OCI-LY1 (cell line): ENCODE measurements around the gene LIX1L.

ENCODE experiments used
- H2AFZ ChIP-seq: fragments of 200-600 bp; sonication (generic), shearing (Covaris generic); 2 replicates; pipeline ENCODE4 v1.6.0; 2014; ENCODE audit warnings: antibody characterized with exemption, mild to moderate bottlenecking, low read length
- H3F3A ChIP-seq: fragments of 200-600 bp; sonication (generic), shearing (Covaris generic); 2 replicates; pipeline ENCODE4 v1.6.0; 2014; ENCODE audit warnings: mild to moderate bottlenecking, antibody characterized with exemption, low read length, moderate library complexity; ENCODE audit not compliant: insufficient read depth
- H3K27ac ChIP-seq: fragments of 200-600 bp; sonication (generic); 2 replicates; pipeline ENCODE4 v1.5.1; 2014; ENCODE audit warnings: low read length, mixed run types, mild to moderate bottlenecking, low read depth; ENCODE audit not compliant: poor library complexity, severe bottlenecking
- H3K27me3 ChIP-seq: fragments of 200-600 bp; sonication (generic); 2 replicates; pipeline ENCODE4 v1.6.0; 2014; ENCODE audit warnings: antibody characterized with exemption, mild to moderate bottlenecking, low read length, moderate library complexity; ENCODE audit not compliant: insufficient read depth
- H3K36me3 ChIP-seq: fragments of 200-600 bp; sonication (generic); 2 replicates; pipeline ENCODE4 v1.6.1; 2014; ENCODE audit warnings: mild to moderate bottlenecking, antibody characterized with exemption, low read length, moderate library complexity, mixed read lengths; ENCODE audit not compliant: insufficient read depth
- H3K4me1 ChIP-seq: fragments of 200-600 bp; sonication (generic); 2 replicates; pipeline ENCODE4 v1.5.1; 2014; ENCODE audit warnings: mild to moderate bottlenecking, low read length, moderate library complexity; ENCODE audit not compliant: insufficient read depth, severe bottlenecking
- H3K4me2 ChIP-seq: fragments of 200-600 bp; sonication (generic), shearing (Covaris generic); 2 replicates; pipeline ENCODE4 v1.6.1; 2014; ENCODE audit warnings: low read length
- H3K4me3 ChIP-seq: fragments of 200-600 bp; sonication (generic); 2 replicates; pipeline ENCODE4 v1.5.1; 2014; ENCODE audit warnings: low read length, low read depth, mild to moderate bottlenecking, mixed read lengths; ENCODE audit not compliant: poor library complexity, severe bottlenecking
- H3K79me2 ChIP-seq: fragments of 200-600 bp; shearing (Covaris generic); 2 replicates; pipeline ENCODE4 v1.6.1; 2016; ENCODE audit warnings: mixed run types, low read length, mixed read lengths; ENCODE audit not compliant: insufficient read depth
- H3K9ac ChIP-seq: fragments of 200-600 bp; sonication (generic), shearing (Covaris generic); 2 replicates; pipeline ENCODE4 v1.6.1; 2014; ENCODE audit warnings: mild to moderate bottlenecking, low read length, mixed read lengths
- H3K9me2 ChIP-seq: fragments of 200-600 bp; sonication (generic), shearing (Covaris generic); 2 replicates; pipeline ENCODE4 v1.6.1; 2014; ENCODE audit warnings: low read depth, mild to moderate bottlenecking, low read length, mixed read lengths
- H3K9me3 ChIP-seq: fragments of 200-600 bp; shearing (Covaris generic); 2 replicates; pipeline ENCODE4 v1.6.1; 2014; ENCODE audit warnings: low read length, mixed read lengths
- H4K20me1 ChIP-seq: fragments of 200-600 bp; sonication (generic), shearing (Covaris generic); 2 replicates; pipeline ENCODE4 v1.6.0; 2016; ENCODE audit warnings: mild to moderate bottlenecking, low read length; ENCODE audit not compliant: insufficient read depth
- EZH2 ChIP-seq: fragments of 200-600 bp; sonication (generic), shearing (Covaris generic); IDR thresholded peaks from 2 replicates; pipeline ENCODE4 v1.8.0; 2017; ENCODE audit warnings: borderline replicate concordance, mixed run types, mild to moderate bottlenecking, antibody characterized with exemption, low read length, moderate library complexity, mixed read lengths
- TF ChIP-seq, protein P1 (sequence below): fragments of 200-600 bp; sonication (generic), shearing (Covaris generic); IDR thresholded peaks from 2 replicates; pipeline ENCODE4 v1.5.1; 2017; ENCODE audit warnings: mild to moderate bottlenecking, antibody characterized with exemption, low read length, moderate library complexity, mixed read lengths

Gene LIX1L

GRCh38 chr1:145993618-145994390 is 36.0 kb upstream of the LIX1L start:
- Histone ChIP-seq H3K4me2 (peak overlapping the region; percentile 89), H3K4me1 (peaks cover 54% of the 10 kb centered on the region), H3K36me3 (peaks cover 40% of the 10 kb centered on the region), H3K4me3 (peak overlapping the region; percentile 99), H3K27me3 (no peaks in the 10 kb centered on the region), H2AFZ (no peak overlapping the region), H3K79me2 (peaks cover 27% of the 10 kb centered on the region), H3K9ac (peak overlapping the region; percentile 98; the same call in 1 of the 2 replicates), H4K20me1 (no peaks in the 10 kb centered on the region), H3K9me3 (no peaks in the 10 kb centered on the region), H3F3A (peaks cover 29% of the 10 kb centered on the region), H3K9me2 (no peaks in the 10 kb centered on the region), H3K27ac (peak overlapping the region; percentile 98)
- TF ChIP-seq, protein P1, sequence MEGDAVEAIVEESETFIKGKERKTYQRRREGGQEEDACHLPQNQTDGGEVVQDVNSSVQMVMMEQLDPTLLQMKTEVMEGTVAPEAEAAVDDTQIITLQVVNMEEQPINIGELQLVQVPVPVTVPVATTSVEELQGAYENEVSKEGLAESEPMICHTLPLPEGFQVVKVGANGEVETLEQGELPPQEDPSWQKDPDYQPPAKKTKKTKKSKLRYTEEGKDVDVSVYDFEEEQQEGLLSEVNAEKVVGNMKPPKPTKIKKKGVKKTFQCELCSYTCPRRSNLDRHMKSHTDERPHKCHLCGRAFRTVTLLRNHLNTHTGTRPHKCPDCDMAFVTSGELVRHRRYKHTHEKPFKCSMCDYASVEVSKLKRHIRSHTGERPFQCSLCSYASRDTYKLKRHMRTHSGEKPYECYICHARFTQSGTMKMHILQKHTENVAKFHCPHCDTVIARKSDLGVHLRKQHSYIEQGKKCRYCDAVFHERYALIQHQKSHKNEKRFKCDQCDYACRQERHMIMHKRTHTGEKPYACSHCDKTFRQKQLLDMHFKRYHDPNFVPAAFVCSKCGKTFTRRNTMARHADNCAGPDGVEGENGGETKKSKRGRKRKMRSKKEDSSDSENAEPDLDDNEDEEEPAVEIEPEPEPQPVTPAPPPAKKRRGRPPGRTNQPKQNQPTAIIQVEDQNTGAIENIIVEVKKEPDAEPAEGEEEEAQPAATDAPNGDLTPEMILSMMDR: no peak
- TF ChIP-seq EZH2: no peak

GRCh38 chr1:145992958-145993617 is 35.3 kb upstream of the LIX1L start:
- Histone ChIP-seq H3K79me2 (peaks cover 27% of the 10 kb centered on the region), H2AFZ (no peak overlapping the region), H3K36me3 (peaks cover 40% of the 10 kb centered on the region), H3K4me2 (peak overlapping the region; percentile 89), H3K9ac (peak overlapping the region; percentile 98; the same call in 1 of the 2 replicates), H3K4me3 (peak overlapping the region; percentile 99), H3K27ac (peak overlapping the region; percentile 98), H3F3A (peaks cover 29% of the 10 kb centered on the region), H3K4me1 (peaks cover 54% of the 10 kb centered on the region), H4K20me1 (no peaks in the 10 kb centered on the region), H3K27me3 (no peaks in the 10 kb centered on the region), H3K9me3 (no peaks in the 10 kb centered on the region), H3K9me2 (no peaks in the 10 kb centered on the region)
- TF ChIP-seq EZH2: no peak
- TF ChIP-seq, protein P1: no peak

- Histone ChIP-seq H3K4me1 (peaks cover 51% of the 10 kb centered on the region), H2AFZ (no peak overlapping the region), H3K79me2 (peaks cover 27% of the 10 kb centered on the region), H4K20me1 (no peaks in the 10 kb centered on the region), H3K4me2 (peak overlapping the region; percentile 89), H3K4me3 (peak overlapping the region; percentile 99), H3K9ac (no peak overlapping the region; the same call in 1 of the 2 replicates), H3K9me2 (no peaks in the 10 kb centered on the region), H3K27me3 (no peaks in the 10 kb centered on the region), H3K36me3 (peaks cover 40% of the 10 kb centered on the region), H3K9me3 (no peaks in the 10 kb centered on the region), H3F3A (peaks cover 29% of the 10 kb centered on the region), H3K27ac (peak overlapping the region; percentile 98)
- TF ChIP-seq, protein P1: no peak
- TF ChIP-seq EZH2: no peak
Measured at GRCh38 chr1:145992502-145992936, 34.7 kb upstream of the LIX1L start.
